GM12865 (cell line): ENCODE data around the gene RAB27B.
"Not testable (repeated sequence)": the region's sequence is repeated elsewhere in the genome, so short reads cannot be mapped to it uniquely, and the experiment has no call there.

Experiments used
- DNase-seq: peaks from one replicate; pipeline ENCODE4 v3.0.0; 2010; ENCODE audit warnings: low read depth
- H3K4me3 ChIP-seq: 2 replicates; pipeline ENCODE4 v1.5.1; 2011; ENCODE audit warnings: mild to moderate bottlenecking, low read depth, low read length, control low read depth
- TF ChIP-seq, protein P1 (sequence below): IDR thresholded peaks from 2 replicates; pipeline ENCODE4 v1.5.1; 2011; ENCODE audit warnings: low read length, control low read depth, low read depth, inconsistent platforms; ENCODE audit not compliant: insufficient read depth; ENCODE audit errors: missing control alignments

RAB27B gene

GRCh38 chr18:54813977-54814565, 14.2 kb upstream of the RAB27B start:
- TF ChIP-seq, protein P1, sequence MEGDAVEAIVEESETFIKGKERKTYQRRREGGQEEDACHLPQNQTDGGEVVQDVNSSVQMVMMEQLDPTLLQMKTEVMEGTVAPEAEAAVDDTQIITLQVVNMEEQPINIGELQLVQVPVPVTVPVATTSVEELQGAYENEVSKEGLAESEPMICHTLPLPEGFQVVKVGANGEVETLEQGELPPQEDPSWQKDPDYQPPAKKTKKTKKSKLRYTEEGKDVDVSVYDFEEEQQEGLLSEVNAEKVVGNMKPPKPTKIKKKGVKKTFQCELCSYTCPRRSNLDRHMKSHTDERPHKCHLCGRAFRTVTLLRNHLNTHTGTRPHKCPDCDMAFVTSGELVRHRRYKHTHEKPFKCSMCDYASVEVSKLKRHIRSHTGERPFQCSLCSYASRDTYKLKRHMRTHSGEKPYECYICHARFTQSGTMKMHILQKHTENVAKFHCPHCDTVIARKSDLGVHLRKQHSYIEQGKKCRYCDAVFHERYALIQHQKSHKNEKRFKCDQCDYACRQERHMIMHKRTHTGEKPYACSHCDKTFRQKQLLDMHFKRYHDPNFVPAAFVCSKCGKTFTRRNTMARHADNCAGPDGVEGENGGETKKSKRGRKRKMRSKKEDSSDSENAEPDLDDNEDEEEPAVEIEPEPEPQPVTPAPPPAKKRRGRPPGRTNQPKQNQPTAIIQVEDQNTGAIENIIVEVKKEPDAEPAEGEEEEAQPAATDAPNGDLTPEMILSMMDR, result no peak
- no peak for DNase-seq
- no peak overlapping the region for H3K4me3 ChIP-seq

GRCh38 chr18:54815086-54815485, 13.2 kb upstream of the RAB27B start:
- H3K4me3 ChIP-seq, result no peak overlapping the region
- DNase-seq, result no peak
- TF ChIP-seq, protein P1, result no peak

DNA sequence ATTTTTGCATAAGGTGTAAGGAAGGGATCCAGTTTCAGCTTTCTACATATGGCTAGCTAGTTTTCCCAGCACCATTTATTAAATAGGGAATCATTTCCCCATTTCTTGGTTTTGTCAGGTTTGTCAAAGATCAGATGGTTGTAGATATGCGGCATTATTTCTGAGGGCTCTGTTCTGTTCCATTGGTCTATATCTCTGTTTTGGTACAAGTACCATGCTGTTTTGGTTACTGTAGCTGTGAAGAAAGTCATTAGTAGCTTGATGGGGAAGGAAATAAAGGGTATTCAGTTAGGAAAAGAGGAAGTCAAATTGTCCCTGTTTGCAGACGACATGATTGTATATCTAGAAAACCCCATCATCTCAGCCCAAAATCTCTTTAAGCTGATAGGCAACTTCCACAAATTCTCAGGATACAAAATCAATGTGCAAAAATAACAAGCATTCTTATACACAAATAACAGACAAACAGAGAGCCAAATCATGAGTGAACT, 7.4 kb upstream of the RAB27B start:
- DNase-seq, H3K4me3 ChIP-seq: not testable (repeated sequence)

GRCh38 chr18:54822872-54823845, 5.1 kb upstream of the RAB27B start:
- TF ChIP-seq, protein P1, result no peak
- no peak overlapping the region for H3K4me3 ChIP-seq
- DNase-seq, result no peak

DNA sequence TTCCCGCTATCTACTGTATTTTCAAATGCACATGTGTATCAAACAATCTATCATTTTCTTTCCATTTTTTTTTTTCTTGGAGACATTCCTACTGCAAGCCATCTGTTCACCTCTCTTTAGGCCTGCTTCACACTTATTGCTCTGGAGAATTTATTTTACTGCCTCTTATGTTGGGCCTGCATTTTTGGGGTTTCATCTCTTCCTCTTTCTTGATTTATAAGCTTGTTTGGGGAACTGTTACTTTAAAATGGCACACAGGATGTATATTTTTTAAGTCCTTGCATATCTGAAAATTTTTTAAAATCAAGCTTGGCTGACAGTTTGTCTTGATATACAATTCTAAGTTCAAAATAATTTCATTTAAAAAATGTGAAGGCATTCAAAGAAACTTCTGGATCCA, 3.5 kb upstream of the RAB27B start:
- TF ChIP-seq, protein P1, result no peak
- DNase-seq, result no peak
- no peak overlapping the region for H3K4me3 ChIP-seq

DNA sequence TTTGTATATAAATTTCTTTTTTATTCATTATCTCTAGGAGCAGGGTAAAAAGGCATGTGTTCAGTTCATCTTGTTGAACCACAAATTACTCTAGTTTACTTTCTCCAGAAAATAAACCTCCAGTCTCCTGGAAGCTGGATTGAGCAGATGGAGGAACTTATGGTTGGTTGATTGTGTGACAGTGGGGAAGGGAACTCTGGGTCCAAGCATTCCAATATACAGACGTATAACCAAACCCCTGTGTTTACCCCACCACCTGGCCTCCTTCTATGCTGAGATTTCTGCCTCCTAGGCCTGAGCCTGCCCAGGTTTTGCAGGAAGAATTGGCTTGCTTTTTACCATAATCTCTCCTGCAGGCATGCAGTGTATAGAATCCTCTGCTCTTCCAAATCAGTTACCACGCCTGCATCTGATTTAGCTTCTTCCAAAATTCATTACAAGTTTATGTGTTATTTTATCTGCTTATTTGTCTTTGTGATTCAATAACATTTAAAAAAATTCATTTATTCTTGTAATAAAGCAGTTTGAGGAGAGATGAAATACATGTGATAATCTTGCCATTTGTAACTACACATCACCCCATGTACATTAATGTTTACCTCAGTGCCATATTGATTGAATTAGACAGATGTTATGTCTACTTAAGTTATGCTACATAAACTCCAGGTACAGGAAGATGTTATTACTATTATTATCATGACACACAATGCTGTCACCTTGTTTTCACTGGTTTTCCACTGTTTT, 2.5 kb upstream of the RAB27B start:
- H3K4me3 ChIP-seq, result no peak overlapping the region
- DNase-seq, result no peak
- TF ChIP-seq, protein P1, result no peak

- H3K4me3 ChIP-seq, result no peak overlapping the region
- no peak for DNase-seq
- TF ChIP-seq, protein P1, result no peak
Measured at GRCh38 chr18:54828986-54829385, 709 bp downstream of the RAB27B start.
